ENCODE measurements around the gene ENTR1. TPM values are rescaled to one million over a fixed set of nuclear protein-coding genes. Genes with fewer than 3 reads are reported as not detected.
A peak's percentile ranks its signal among the peaks of the same experiment; 100 is the strongest.

The ENTR1 gene, protein sequence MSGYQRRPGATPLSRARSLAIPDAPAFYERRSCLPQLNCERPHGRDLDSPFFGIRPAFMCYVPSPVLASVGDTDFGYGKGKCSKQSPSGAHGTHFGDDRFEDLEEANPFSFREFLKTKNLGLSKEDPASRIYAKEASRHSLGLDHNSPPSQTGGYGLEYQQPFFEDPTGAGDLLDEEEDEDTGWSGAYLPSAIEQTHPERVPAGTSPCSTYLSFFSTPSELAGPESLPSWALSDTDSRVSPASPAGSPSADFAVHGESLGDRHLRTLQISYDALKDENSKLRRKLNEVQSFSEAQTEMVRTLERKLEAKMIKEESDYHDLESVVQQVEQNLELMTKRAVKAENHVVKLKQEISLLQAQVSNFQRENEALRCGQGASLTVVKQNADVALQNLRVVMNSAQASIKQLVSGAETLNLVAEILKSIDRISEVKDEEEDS
- 28.0 TPM for total RNA-seq

- peak; percentile 91 to 92 (median 92) for DNase-seq (ENCODE audit: low read depth in 2 of 3, low spot score in 2 of 3)
These were observed at the start of gene ENTR1, which contains the start of gene PMPCA for GRCh38 chr9:136410500-136411287. ENTR1 (minus strand) TSS chr9:136410614; CDS start chr9:136410397, 217 bp downstream. PMPCA (plus strand) TSS chr9:136410658; CDS start chr9:136410669, 11 bp downstream.

DNA sequence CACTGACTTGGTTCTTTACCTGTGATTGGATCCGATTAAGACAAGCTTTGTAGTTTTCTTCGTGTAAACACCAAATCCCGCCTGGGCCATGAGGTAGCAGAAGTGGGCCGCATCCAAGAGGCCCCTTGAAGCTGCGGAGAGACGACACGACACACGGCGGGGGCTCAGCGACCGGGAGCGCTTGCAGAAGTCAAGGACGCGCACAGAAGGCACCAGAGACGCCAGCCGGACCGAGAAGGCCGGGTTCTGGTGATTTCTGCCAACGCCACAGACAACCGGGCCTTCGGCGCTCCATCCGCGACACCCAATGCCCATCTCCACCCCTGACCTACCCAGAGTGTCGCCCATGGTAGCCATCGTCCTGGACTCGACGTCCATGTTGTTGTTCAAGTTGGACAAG is 49.0 kb upstream of the ENTR1 start:
- DNase-seq (ENCODE audit: low read depth in 2 of 3, low spot score in 2 of 3): no peak

DNA sequence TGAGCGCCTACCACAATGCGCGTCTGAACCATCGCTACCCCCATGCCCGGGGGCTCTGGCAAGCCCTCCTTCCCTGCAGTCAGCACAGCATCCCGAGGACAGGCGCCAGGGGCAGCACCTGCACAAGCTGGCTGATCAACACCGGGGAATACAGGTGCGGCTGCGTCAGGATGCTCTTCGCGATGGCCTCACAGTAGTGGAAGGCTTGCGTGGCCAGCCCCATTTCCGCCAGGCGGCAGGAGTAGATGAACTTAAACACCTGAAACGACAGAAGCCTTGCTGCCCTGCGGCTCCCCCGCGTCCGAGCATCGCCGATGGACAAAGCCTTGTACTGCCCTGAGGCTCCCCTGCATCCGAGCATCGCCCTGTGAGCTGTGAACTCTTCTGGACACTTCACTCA is 46.9 kb upstream of the ENTR1 start:
- no peak for DNase-seq (ENCODE audit: low read depth in 2 of 3, low spot score in 2 of 3)

- no peak for DNase-seq (ENCODE audit: low read depth in 2 of 3, low spot score in 2 of 3)
These were observed 45.8 kb upstream of the ENTR1 start for GRCh38 chr9:136456258-136456657.

GRCh38 chr9:136455043-136456002 is 44.9 kb upstream of the ENTR1 start:
- no peak for DNase-seq (ENCODE audit: low read depth in 2 of 3, low spot score in 2 of 3)

GRCh38 chr9:136454026-136454796 is 43.8 kb upstream of the ENTR1 start:
- no peak for DNase-seq (ENCODE audit: low read depth in 2 of 3, low spot score in 2 of 3)

DNA sequence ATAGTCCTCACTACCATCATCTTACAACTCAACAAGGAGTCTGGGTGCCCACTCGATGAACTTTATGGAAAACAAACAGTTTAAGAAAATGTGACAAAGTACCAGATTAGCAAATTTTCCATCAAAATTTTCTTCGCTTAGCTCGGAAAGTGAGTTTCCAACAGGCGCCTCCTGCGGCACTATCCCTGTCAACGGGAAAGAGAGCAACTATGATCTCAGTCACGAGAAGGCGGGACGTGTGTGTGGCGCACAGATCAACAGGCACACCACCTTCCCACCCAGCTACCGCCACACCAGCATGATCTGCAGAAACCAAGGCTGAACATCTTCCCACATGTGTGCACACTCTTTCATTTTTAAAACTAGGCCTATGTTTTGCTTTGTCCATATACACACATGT is 42.9 kb upstream of the ENTR1 start:
- no peak for DNase-seq (ENCODE audit: low read depth in 2 of 3, low spot score in 2 of 3)

DNA sequence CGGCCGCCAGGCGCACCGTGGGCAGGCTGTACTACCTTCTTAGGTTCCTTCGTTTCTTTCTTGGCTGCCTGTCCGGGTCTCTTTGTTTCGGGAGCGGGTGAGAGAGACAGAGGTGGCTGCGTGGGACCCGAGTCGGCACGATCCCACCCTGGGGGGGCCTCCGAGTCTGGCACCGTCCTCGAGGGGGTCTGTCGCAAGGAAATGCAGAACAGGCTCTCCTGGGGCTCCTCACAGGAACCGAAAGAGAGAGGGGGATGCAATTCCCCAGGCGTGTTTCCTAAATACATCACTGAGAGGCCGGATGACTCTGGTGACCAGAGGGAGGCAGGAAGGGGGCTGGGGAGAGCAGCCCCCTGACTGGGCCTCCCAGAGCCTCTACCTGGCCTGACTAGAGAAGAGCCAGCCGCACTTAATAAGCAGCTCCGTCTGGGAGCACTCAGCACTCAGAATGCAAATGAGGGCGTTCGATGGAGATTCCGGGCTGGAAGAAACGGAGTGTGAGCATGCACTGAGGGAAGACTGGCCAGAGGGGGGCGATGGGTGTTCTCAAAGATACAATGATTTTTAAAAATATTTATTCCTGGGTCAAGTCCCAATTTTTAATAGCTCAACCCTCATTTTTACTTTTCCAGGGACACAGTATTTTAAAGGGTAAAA is 40.9 kb upstream of the ENTR1 start:
- no peak for DNase-seq (ENCODE audit: low read depth in 2 of 3, low spot score in 2 of 3)

DNA sequence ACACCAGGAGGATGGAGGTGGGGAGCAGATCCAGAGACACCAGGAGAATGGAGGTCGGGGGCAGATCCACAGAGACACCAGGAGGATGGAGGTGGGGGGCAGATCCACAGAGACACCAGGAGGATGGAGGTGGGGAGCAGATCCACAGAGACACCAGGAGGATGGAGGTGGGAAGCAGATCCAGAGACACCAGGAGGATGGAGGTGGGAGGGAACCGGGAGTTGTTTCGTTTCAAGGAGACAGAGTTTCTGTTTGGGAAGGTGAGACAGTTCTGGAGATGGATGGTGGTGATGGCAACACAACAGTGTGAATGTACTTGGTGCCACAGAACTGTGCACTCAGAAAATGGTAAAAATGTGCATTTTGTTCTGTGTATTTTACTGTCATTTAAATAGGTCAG is 38.2 kb upstream of the ENTR1 start:
- no peak for DNase-seq (ENCODE audit: low read depth in 2 of 3, low spot score in 2 of 3)

DNA sequence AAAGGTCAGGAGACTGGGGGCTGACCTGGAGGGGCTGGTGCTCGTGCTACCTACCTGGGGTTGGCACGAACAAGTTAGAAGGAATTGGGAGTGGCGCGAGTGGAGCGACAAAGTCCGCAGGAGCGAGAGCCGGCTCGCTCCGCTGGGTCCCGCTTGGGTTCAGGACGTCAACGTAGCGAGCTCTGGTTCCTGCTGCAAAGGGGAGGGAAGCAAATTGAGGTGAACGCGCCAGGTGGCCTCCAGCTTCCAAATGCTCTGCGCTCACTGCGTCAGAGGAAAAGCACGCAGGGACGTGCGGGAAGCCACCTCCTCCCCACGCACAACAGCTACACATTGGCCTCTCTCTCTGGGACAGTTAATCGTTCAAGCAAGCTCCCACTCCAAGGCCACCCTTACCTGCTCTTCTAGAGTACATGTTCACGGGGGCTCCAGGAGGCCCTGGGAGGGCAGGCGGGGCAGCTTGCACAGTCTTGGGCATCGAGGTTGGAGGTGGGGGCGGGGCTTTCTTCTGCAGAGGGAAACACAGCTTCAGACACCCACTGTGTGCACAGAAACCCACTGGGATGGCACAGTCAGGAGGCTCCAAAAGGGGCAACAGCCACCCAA is 36.9 kb upstream of the ENTR1 start:
- DNase-seq (ENCODE audit: low read depth in 2 of 3, low spot score in 2 of 3): no peak

- no peak for DNase-seq (ENCODE audit: low read depth in 2 of 3, low spot score in 2 of 3)
These were observed 35.4 kb upstream of the ENTR1 start for GRCh38 chr9:136445799-136446198.

- no peak for DNase-seq (ENCODE audit: low read depth in 2 of 3, low spot score in 2 of 3)
These were observed 33.7 kb upstream of the ENTR1 start for GRCh38 chr9:136444102-136444501.

DNA sequence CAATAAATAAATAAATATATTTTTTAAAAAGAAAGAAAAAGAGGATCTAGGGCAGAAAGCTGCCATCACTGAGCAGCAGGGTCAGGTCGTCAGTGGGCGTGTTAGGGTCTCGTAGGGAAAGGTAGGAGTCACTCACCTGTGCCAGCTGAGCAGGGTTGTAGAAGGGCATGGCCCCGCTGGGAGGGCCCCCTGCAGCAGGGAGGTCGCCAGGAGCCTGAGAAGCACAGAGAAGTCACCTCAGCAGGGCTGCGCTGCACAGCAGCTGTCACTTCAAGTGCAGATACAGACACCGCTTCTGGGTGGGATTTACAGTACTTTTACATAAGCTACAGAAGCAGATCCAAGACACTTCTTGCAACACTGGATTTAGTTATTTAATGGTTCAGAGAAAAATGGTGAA is 33.3 kb upstream of the ENTR1 start:
- DNase-seq (ENCODE audit: low read depth in 2 of 3, low spot score in 2 of 3): no peak

- no peak for DNase-seq (ENCODE audit: low read depth in 2 of 3, low spot score in 2 of 3)
These were observed 32.7 kb upstream of the ENTR1 start for GRCh38 chr9:136443087-136443486.

DNA sequence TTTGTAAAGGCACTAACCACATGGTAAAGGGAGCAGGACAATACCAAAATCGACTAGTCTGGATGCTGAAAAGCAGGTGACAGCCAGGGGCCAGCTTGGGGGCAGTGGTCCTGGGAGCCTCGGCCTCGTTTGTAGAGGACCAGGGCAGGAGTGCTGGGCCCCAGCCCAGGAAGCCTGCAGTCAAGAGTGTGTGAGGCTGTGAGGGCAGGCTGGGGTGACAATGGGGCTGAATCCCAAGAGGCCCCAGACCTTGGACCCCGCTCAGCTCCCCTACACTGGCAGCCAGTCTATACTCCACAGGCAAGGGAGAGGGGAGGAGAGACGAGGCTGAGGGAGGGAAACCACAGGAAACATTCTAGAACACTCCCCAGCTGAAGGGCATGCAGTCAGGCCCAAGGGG is 31.9 kb upstream of the ENTR1 start:
- no peak for DNase-seq (ENCODE audit: low read depth in 2 of 3, low spot score in 2 of 3)

DNA sequence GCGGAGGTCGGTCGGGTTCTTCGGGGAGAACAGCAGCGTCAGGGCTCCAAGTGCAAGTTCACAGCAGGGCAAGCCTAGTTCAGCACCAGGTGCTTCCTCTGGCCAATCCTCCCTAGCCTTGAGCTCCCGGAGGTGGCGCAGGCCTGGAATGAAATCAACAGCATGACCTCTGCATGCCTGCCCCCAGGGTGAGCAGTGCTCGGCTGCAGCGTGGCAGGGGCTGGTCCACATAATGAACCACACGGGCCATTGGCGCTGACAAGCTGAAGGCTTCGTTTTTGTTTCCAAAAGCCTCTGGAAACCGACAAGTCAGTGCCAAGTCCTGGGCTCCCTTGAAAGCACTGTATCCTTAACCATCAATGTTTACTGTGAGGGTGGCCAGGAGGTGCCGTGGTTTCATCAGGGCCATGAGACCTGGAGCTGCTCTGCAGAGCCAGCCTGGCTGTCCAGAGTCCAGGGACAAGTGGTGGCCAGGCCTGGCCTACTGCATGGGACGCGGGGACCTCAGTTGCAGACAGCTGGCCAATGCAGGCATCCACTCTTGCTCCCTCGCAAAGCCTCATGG is 31.3 kb upstream of the ENTR1 start:
- no peak for DNase-seq (ENCODE audit: low read depth in 2 of 3, low spot score in 2 of 3)

DNA sequence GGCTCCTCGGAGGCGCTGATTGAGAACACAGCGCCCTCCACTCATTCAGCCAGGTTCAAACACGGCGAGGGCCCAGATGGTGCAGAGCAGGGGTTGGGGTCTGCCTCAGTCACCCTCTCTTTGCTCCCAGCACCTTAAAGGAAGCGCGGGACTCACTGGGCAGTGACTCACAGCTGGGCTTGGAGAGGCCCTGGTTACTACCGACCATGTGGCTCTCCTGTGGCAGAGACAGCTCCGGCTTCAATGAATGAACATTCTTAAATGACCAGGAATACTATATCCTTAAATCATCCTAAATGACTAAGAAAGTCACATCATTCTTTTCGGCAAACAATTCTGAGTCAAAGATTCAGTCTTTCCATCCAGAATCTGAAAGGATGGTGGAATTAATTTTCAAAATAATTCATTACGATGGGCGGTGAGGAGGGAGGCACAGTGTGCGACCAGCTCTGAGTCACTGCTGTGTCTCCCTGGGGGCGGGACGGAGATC is 30.8 kb upstream of the ENTR1 start:
- no peak for DNase-seq (ENCODE audit: low read depth in 2 of 3, low spot score in 2 of 3)
